HCT116 (cell line): Measurements from ENCODE around the gene NLRP10. TPM values are rescaled to one million over a fixed set of nuclear protein-coding genes. Genes with fewer than 3 reads are reported as not detected.

Source experiments
- ATAC-seq: fragments of 200-7000 bp; cut with Tn5 transposase; 2 replicates; pipeline ENCODE4 v1.9.1; 2020; ENCODE audit warnings: mild to moderate bottlenecking, moderate library complexity
- BruUV-seq: library from RNA; stranded (reverse); fragments of 400-500 nt; replicated peaks from 2 replicates; lab custom pipeline; 2021; lab: Mats Ljungman, UMichigan
- CTCF ChIA-PET: fragments of 300-600 bp; sonication (Branson Sonifier 250); formaldehyde crosslinking; loops from one replicate; lab custom pipeline; 2021; ENCODE audit warnings: antibody characterized with exemption; lab: Charles Lee
- POLR2A ChIA-PET: fragments of 300-600, 350-600 bp; sonication (Branson Sonifier 250); formaldehyde crosslinking; loops from one replicate; lab custom pipeline; 2021; ENCODE audit warnings: antibody characterized with exemption; lab: Charles Lee
- RAD21 ChIA-PET, 2 experiments: fragments of 300-600 bp; sonication (Branson Sonifier 250); formaldehyde crosslinking; loops; one replicate each; lab custom pipeline; 2023; ENCODE audit warnings: low total read pairs in 2 of 2; ENCODE audit not compliant: uncharacterized antibody in 2 of 2, unreplicated experiment in 2 of 2, low non-redundant PET in 1 of 2; lab: Charles Lee
- DNase-seq: peaks from one replicate; pipeline ENCODE4 v3.0.0-alpha.2; 2010; ENCODE audit warnings: low read depth, low spot score
- H2AFZ ChIP-seq: fragments of 200-600 bp; shearing (Covaris generic), sonication (generic); 2 replicates; pipeline ENCODE4 v1.6.1; 2017; ENCODE audit warnings: low read depth, mixed run types, mixed read lengths, antibody characterized with exemption, low read length; ENCODE audit not compliant: poor library complexity, severe bottlenecking
- H3K27ac ChIP-seq: 2 replicates; pipeline ENCODE4 v1.5.1; 2012; ENCODE audit warnings: low read depth, low read length
- H3K27me3 ChIP-seq: fragments of 200-600 bp; sonication (generic); 2 replicates; pipeline ENCODE4 v1.6.1; 2016; ENCODE audit warnings: mixed run types, low read length, mixed read lengths; ENCODE audit not compliant: insufficient read depth
- H3K36me3 ChIP-seq, 2 experiments: fragments of 200-500 bp in 1 of 2; fragments of 200-600 bp in 1 of 2; sonication (Bioruptor generic) in 1 of 2; sonication (generic) in 1 of 2; 2 replicates each; pipeline versions ENCODE4 v1.5.1 to v1.6.1; 2014 to 2016; ENCODE audit warnings: low read length in 2 of 2, inconsistent platforms in 1 of 2, mixed read lengths in 1 of 2, mixed run types in 1 of 2; ENCODE audit not compliant: insufficient read depth in 2 of 2, control insufficient read depth in 1 of 2
- H3K4me1 ChIP-seq, 2 experiments: fragments of 200-600 bp in 1 of 2; sonication (generic) in 1 of 2; 2 replicates each; pipeline versions ENCODE4 v1.5.1 to v1.6.1; 2012 to 2017; ENCODE audit warnings: low read length in 2 of 2, inconsistent platforms in 1 of 2, mild to moderate bottlenecking in 1 of 2, mixed read lengths in 1 of 2, mixed run types in 1 of 2, moderate library complexity in 1 of 2; ENCODE audit not compliant: insufficient read depth in 2 of 2, control insufficient read depth in 1 of 2
- H3K4me2 ChIP-seq: fragments of 200-600 bp; sonication (generic); 2 replicates; pipeline ENCODE4 v1.6.1; 2017; ENCODE audit warnings: mixed run types, low read length, mixed read lengths
- H3K4me3 ChIP-seq, 2 experiments: fragments of 200-600 bp in 1 of 2; sonication (generic) in 1 of 2; replicated peaks in 1 of 2; 2 replicates each; pipeline ENCODE4 v1.5.1; 2011 to 2016; ENCODE audit warnings: low read length in 2 of 2, control low read depth in 1 of 2, low read depth in 1 of 2, mild to moderate bottlenecking in 1 of 2, mixed read lengths in 1 of 2, mixed run types in 1 of 2
- H3K79me2 ChIP-seq: fragments of 200-600 bp; sonication (generic); 2 replicates; pipeline ENCODE4 v1.6.1; 2017; ENCODE audit warnings: mild to moderate bottlenecking, mixed run types, low read length, moderate library complexity, mixed read lengths; ENCODE audit not compliant: insufficient read depth
- H3K9ac ChIP-seq: fragments of 200-600 bp; sonication (generic); 2 replicates; pipeline ENCODE4 v1.6.1; 2016; ENCODE audit warnings: low read length, mixed read lengths
- H3K9me2 ChIP-seq: fragments of 200-600 bp; sonication (generic), shearing (Covaris generic); 2 replicates; pipeline ENCODE4 v1.6.1; 2017; ENCODE audit warnings: mixed run types, mild to moderate bottlenecking, moderate library complexity; ENCODE audit not compliant: insufficient read depth
- H3K9me3 ChIP-seq, 2 experiments: fragments of 200-500 bp in 1 of 2; fragments of 200-600 bp in 1 of 2; sonication (Bioruptor generic) in 1 of 2; sonication (generic) in 1 of 2; 2 replicates each; pipeline ENCODE4 v1.6.1; 2014 to 2017; ENCODE audit warnings: low read length in 2 of 2, mixed read lengths in 2 of 2, inconsistent platforms in 1 of 2, low read depth in 1 of 2, mild to moderate bottlenecking in 1 of 2, mixed run types in 1 of 2, moderate library complexity in 1 of 2; ENCODE audit not compliant: control insufficient read depth in 1 of 2, insufficient read depth in 1 of 2
- H4K20me1 ChIP-seq: fragments of 200-600 bp; sonication (generic), shearing (Covaris generic); 2 replicates; pipeline ENCODE4 v1.6.1; 2017; ENCODE audit warnings: mixed run types, mild to moderate bottlenecking, moderate library complexity; ENCODE audit not compliant: insufficient read depth
- CEBPB ChIP-seq: IDR thresholded peaks from 2 replicates; pipeline ENCODE4 v1.6.1; 2012; ENCODE audit warnings: low read depth
- CTCF ChIP-seq, 3 experiments: fragments of 200-600 bp in 1 of 3; sonication (generic) in 1 of 3; IDR thresholded peaks in 2 of 3; conservative IDR thresholded peaks in 1 of 3; 2 replicates each; pipeline ENCODE4 v1.5.1; 2012 to 2017; ENCODE audit warnings: low read depth in 2 of 3, low read length in 2 of 3, antibody characterized with exemption in 1 of 3, borderline replicate concordance in 1 of 3, control low read depth in 1 of 3, mild to moderate bottlenecking in 1 of 3, mixed read lengths in 1 of 3, mixed run types in 1 of 3, moderate library complexity in 1 of 3; ENCODE audit not compliant: insufficient read depth in 1 of 3
- ELF1 ChIP-seq: IDR thresholded peaks from 2 replicates; pipeline ENCODE4 v1.6.1; 2012; ENCODE audit warnings: low read depth, borderline replicate concordance
- MAX ChIP-seq: IDR thresholded peaks from 2 replicates; pipeline ENCODE4 v1.6.1; 2012
- POLR2AphosphoS5 ChIP-seq: IDR thresholded peaks from 2 replicates; pipeline ENCODE4 v1.6.1; 2011; ENCODE audit warnings: mild to moderate bottlenecking, low read depth, low read length, moderate library complexity
- REST ChIP-seq: IDR thresholded peaks from 2 replicates; pipeline ENCODE4 v1.6.1; 2012; ENCODE audit warnings: low read depth
- SIN3A ChIP-seq: IDR thresholded peaks from 2 replicates; pipeline ENCODE4 v1.6.1; 2012; ENCODE audit warnings: low read depth
- SP1 ChIP-seq: IDR thresholded peaks from 2 replicates; pipeline ENCODE4 v1.6.1; 2012; ENCODE audit warnings: low read depth
- YY1 ChIP-seq: IDR thresholded peaks from 2 replicates; pipeline ENCODE4 v1.6.1; 2011; ENCODE audit warnings: low read length, low read depth, moderate library complexity, mild to moderate bottlenecking; ENCODE audit not compliant: insufficient replicate concordance; ENCODE audit errors: extremely low read depth
- ZBTB33 ChIP-seq: IDR thresholded peaks from 2 replicates; pipeline ENCODE4 v1.6.1; 2011; ENCODE audit warnings: mild to moderate bottlenecking, low read length, moderate library complexity; ENCODE audit not compliant: insufficient replicate concordance; ENCODE audit errors: extremely low read depth
- ZNF274 ChIP-seq: fragments of 200-500 bp; sonication (Bioruptor generic); IDR thresholded peaks from 2 replicates; pipeline ENCODE4 v1.6.1; 2014; ENCODE audit warnings: mild to moderate bottlenecking, low read depth, low read length, inconsistent platforms
- intact Hi-C: fragments of 100-400 bp; cut with micrococcal nuclease; formaldehyde crosslinking; loops from 2 replicates; pipeline ENCODE4 v1.10.0; 2022
- total RNA-seq: library from RNA; stranded (reverse); gene quantifications from one replicate; pipeline ENCODE4 v1.2.1, GENCODE V29; 2021; ENCODE audit not compliant: unreplicated experiment

Gene NLRP10
- total RNA-seq, 1 experiment from 2014 or later: not detected

- Histone ChIP-seq H3K4me1 (no peaks in the 10 kb centered on the region), H3K9me3 (no peaks in the 10 kb centered on the region), H3K9me2 (no peaks in the 10 kb centered on the region), H3K4me3 (no peak overlapping the region), H3K79me2 (no peaks in the 10 kb centered on the region), H4K20me1 (no peaks in the 10 kb centered on the region), H3K27me3 (peaks cover 40% of the 10 kb centered on the region), H3K4me2 (no peak overlapping the region), H3K9ac (no peak overlapping the region), H2AFZ (no peak overlapping the region), H3K27ac (no peak overlapping the region), H3K36me3 (no peaks in the 10 kb centered on the region)
- DNase-seq (no peak), ATAC-seq (no peak)
- intact Hi-C loops: no loop called here
- CTCF ChIA-PET: no interaction called here
- POLR2A ChIA-PET: no interaction called here
- no TSS peak for BruUV-seq
- no peak for TF ChIP-seq SIN3A
- no peak for TF ChIP-seq SP1
- no peak for TF ChIP-seq MAX
- no peak for TF ChIP-seq ZNF274
- TF ChIP-seq YY1: no peak
- TF ChIP-seq REST: no peak
- TF ChIP-seq CTCF (IDR thresholded peaks at IDR 0.05 in 2 of 3, conservative IDR thresholded peaks at IDR 0.05 in 1 of 3; ENCODE audit: borderline replicate concordance in 1 of 3, insufficient read depth in 1 of 3, low read depth in 2 of 3, low read length in 2 of 3): no peak
- no peak for TF ChIP-seq ELF1
- no peak for TF ChIP-seq CEBPB
- TF ChIP-seq ZBTB33: no peak
- no peak for TF ChIP-seq POLR2AphosphoS5
- RAD21 ChIA-PET: no interaction called here
Measured at GRCh38 chr11:7964873-7965272, 374 bp downstream of the NLRP10 start.
